Neural cell (in vitro differentiated cells): ENCODE measurements around the gene ZNRF4. TPM values are rescaled to one million over a fixed set of nuclear protein-coding genes. Genes with fewer than 3 reads are reported as not detected.

Experiments used
- H2AFZ ChIP-seq: fragments of 200-600, 300-800 bp; sonication (generic), shearing (Covaris generic); 2 replicates; pipeline ENCODE4 v1.6.0; 2014; ENCODE audit warnings: low read depth, mild to moderate bottlenecking, antibody characterized with exemption, low read length, moderate library complexity
- H3F3A ChIP-seq: fragments of 200-600 bp; shearing (Covaris generic); 2 replicates; pipeline ENCODE4 v1.6.1; 2016; ENCODE audit warnings: mild to moderate bottlenecking, moderate library complexity, mixed read lengths, antibody characterized with exemption, low read length; ENCODE audit not compliant: insufficient read depth, poor library complexity, severe bottlenecking
- H3K27ac ChIP-seq: fragments of 200-600, 300-800 bp; sonication (generic), shearing (Covaris generic); 2 replicates; pipeline ENCODE4 v1.5.1; 2014; ENCODE audit warnings: mild to moderate bottlenecking, low read length, moderate library complexity
- H3K27me3 ChIP-seq: fragments of 300-800, 200-600 bp; sonication (generic), shearing (Covaris generic); 2 replicates; pipeline ENCODE4 v1.6.0; 2014; ENCODE audit warnings: mild to moderate bottlenecking, low read depth, low read length, moderate library complexity; ENCODE audit not compliant: insufficient read depth
- H3K36me3 ChIP-seq: fragments of 300-800, 200-600 bp; sonication (generic), shearing (Covaris generic); 2 replicates; pipeline ENCODE4 v1.5.1; 2014; ENCODE audit warnings: mild to moderate bottlenecking, antibody characterized with exemption, low read length, moderate library complexity; ENCODE audit not compliant: insufficient read depth
- H3K4me2 ChIP-seq: fragments of 300-800, 200-600 bp; sonication (generic), shearing (Covaris generic); 2 replicates; pipeline ENCODE4 v1.6.0; 2014; ENCODE audit warnings: mild to moderate bottlenecking, low read length
- H3K4me3 ChIP-seq: fragments of 300-800, 200-600 bp; sonication (generic), shearing (Covaris generic); 2 replicates; pipeline ENCODE4 v1.5.1; 2014; ENCODE audit warnings: mild to moderate bottlenecking, low read length, moderate library complexity
- H3K79me2 ChIP-seq: fragments of 200-600 bp; shearing (Covaris generic); replicated peaks from 2 replicates; pipeline ENCODE4 v1.6.0; 2014; ENCODE audit warnings: mild to moderate bottlenecking, low read length, moderate library complexity; ENCODE audit not compliant: insufficient read depth
- H3K9ac ChIP-seq: fragments of 300-800, 200-600 bp; sonication (generic), shearing (Covaris generic); 2 replicates; pipeline ENCODE4 v1.6.1; 2016; ENCODE audit warnings: mild to moderate bottlenecking, low read length, mixed read lengths
- H3K9me2 ChIP-seq: fragments of 200-600 bp; shearing (Covaris generic); 2 replicates; pipeline ENCODE4 v1.6.1; 2016; ENCODE audit warnings: mild to moderate bottlenecking, low read length, mixed read lengths; ENCODE audit not compliant: insufficient read depth
- H3K9me3 ChIP-seq: fragments of 200-600, 300-800 bp; sonication (generic), shearing (Covaris generic); 2 replicates; pipeline ENCODE4 v1.6.1; 2016; ENCODE audit warnings: mild to moderate bottlenecking, mixed run types, low read length, moderate library complexity, mixed read lengths
- H4K20me1 ChIP-seq: fragments of 200-600 bp; shearing (Covaris generic); 2 replicates; pipeline ENCODE4 v1.6.1; 2016; ENCODE audit warnings: mild to moderate bottlenecking, mixed run types; ENCODE audit not compliant: insufficient read depth
- EP300 ChIP-seq: fragments of 450-650 bp; conservative IDR thresholded peaks from 2 replicates; pipeline ENCODE4 v1.6.1; 2014; ENCODE audit warnings: antibody characterized with exemption, mild to moderate bottlenecking, moderate library complexity; ENCODE audit not compliant: poor library complexity, severe bottlenecking
- EZH2 ChIP-seq: fragments of 200-600, 300-800 bp; shearing (Covaris generic), sonication (generic); IDR thresholded peaks from 2 replicates; pipeline ENCODE4 v1.6.1; 2014; ENCODE audit warnings: antibody characterized with exemption, low read length, borderline replicate concordance, mild to moderate bottlenecking; ENCODE audit not compliant: insufficient read depth, poor library complexity, severe bottlenecking
- MXI1 ChIP-seq: fragments of 450-650 bp; conservative IDR thresholded peaks from 2 replicates; pipeline ENCODE4 v1.6.1; 2014; ENCODE audit warnings: antibody characterized with exemption, mild to moderate bottlenecking; ENCODE audit not compliant: poor library complexity, severe bottlenecking
- POLR2AphosphoS5 ChIP-seq: IDR thresholded peaks from 2 replicates; pipeline ENCODE4 v1.6.1; 2012
- RAD21 ChIP-seq: fragments of 450-650 bp; conservative IDR thresholded peaks from 2 replicates; pipeline ENCODE4 v1.6.1; 2014; ENCODE audit warnings: antibody characterized with exemption, mild to moderate bottlenecking, moderate library complexity
- SMC3 ChIP-seq: fragments of 450-650 bp; conservative IDR thresholded peaks from 2 replicates; pipeline ENCODE4 v1.6.1; 2014; ENCODE audit warnings: antibody characterized with exemption, mild to moderate bottlenecking, moderate library complexity; ENCODE audit not compliant: poor library complexity
- TAF1 ChIP-seq: IDR thresholded peaks from 2 replicates; pipeline ENCODE4 v1.6.1; 2012; ENCODE audit warnings: low read depth
- polyA plus RNA-seq: library from polyadenylated mRNA; depleted of rRNA; stranded (reverse); fragments of >200 nt; gene quantifications from 2 replicates; pipeline ENCODE4 v1.2.3, GENCODE V29; 2014
- TF ChIP-seq, protein P1 (sequence below): fragments of 450-650 bp; IDR thresholded peaks from 2 replicates; pipeline ENCODE4 v1.5.1; 2014; ENCODE audit warnings: antibody characterized with exemption, mild to moderate bottlenecking, moderate library complexity; ENCODE audit not compliant: poor library complexity, severe bottlenecking
- TF ChIP-seq, protein P2 (sequence below): IDR thresholded peaks from 2 replicates; pipeline ENCODE4 v1.6.1; 2012; ENCODE audit warnings: borderline replicate concordance

The ZNRF4 gene
- polyA plus RNA-seq, 1 donor from 2014 or later = not detected

DNA sequence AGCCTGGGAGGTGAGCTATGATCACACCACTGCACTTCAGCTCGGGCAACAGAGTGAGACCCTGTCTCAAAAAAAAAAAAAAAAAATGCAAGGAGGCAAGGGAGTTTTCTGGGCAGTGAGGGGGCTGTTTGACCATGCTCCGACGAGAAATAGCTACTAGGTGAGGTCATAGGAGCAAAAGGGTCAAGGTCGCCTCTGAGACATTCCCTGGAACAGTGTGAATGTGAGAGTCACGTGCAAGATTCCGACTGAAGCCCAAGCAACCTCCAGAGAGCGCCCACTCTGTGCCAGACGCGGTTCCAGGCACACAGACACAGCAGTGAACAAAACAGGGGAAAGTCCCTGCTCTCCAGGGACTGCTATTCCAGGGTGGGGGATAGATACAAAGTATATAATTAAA is 2.5 kb downstream of the ZNRF4 start:
- Histone ChIP-seq H3K4me2 (no peak overlapping the region), H3F3A (no peaks in the 10 kb centered on the region), H3K9ac (no peak overlapping the region)

DNA sequence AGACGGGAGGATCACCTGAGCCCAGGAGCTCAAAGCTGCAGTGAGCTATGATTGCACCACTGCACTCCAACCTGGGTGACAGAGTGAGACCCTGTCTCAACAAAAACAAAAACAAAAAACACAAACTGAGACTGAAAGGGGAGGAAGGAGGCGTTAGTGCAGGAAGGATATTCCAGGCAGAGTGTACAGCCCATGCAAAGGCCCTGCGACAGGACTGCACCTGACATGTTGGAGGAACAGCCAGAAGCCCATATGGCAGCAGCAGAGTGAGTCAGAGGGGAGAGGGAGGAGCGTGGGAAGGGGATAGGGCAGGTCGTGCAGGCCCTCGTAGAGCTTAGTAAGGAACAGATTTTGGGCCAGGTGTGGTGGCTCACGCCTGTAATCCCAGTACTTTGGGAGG is 3.2 kb downstream of the ZNRF4 start:
- no peak overlapping the region for H2AFZ ChIP-seq
- H3K79me2 ChIP-seq = no peaks in the 10 kb centered on the region
- no peaks in the 10 kb centered on the region for H3K9me2 ChIP-seq
- H3K36me3 ChIP-seq = no peaks in the 10 kb centered on the region
- no peak overlapping the region for H3K4me2 ChIP-seq
- no peaks in the 10 kb centered on the region for H3F3A ChIP-seq
- no peaks in the 10 kb centered on the region for H3K27me3 ChIP-seq
- no peak overlapping the region for H3K9ac ChIP-seq
- no peaks in the 10 kb centered on the region for H3K9me3 ChIP-seq
- H3K27ac ChIP-seq = no peak overlapping the region
- no peak for TF ChIP-seq EP300
- TF ChIP-seq POLR2AphosphoS5 = no peak
- no peak for TF ChIP-seq EZH2
- TF ChIP-seq TAF1 = no peak
- TF ChIP-seq RAD21 = no peak
- TF ChIP-seq, protein P1, sequence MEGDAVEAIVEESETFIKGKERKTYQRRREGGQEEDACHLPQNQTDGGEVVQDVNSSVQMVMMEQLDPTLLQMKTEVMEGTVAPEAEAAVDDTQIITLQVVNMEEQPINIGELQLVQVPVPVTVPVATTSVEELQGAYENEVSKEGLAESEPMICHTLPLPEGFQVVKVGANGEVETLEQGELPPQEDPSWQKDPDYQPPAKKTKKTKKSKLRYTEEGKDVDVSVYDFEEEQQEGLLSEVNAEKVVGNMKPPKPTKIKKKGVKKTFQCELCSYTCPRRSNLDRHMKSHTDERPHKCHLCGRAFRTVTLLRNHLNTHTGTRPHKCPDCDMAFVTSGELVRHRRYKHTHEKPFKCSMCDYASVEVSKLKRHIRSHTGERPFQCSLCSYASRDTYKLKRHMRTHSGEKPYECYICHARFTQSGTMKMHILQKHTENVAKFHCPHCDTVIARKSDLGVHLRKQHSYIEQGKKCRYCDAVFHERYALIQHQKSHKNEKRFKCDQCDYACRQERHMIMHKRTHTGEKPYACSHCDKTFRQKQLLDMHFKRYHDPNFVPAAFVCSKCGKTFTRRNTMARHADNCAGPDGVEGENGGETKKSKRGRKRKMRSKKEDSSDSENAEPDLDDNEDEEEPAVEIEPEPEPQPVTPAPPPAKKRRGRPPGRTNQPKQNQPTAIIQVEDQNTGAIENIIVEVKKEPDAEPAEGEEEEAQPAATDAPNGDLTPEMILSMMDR = no peak
- TF ChIP-seq, protein P2, sequence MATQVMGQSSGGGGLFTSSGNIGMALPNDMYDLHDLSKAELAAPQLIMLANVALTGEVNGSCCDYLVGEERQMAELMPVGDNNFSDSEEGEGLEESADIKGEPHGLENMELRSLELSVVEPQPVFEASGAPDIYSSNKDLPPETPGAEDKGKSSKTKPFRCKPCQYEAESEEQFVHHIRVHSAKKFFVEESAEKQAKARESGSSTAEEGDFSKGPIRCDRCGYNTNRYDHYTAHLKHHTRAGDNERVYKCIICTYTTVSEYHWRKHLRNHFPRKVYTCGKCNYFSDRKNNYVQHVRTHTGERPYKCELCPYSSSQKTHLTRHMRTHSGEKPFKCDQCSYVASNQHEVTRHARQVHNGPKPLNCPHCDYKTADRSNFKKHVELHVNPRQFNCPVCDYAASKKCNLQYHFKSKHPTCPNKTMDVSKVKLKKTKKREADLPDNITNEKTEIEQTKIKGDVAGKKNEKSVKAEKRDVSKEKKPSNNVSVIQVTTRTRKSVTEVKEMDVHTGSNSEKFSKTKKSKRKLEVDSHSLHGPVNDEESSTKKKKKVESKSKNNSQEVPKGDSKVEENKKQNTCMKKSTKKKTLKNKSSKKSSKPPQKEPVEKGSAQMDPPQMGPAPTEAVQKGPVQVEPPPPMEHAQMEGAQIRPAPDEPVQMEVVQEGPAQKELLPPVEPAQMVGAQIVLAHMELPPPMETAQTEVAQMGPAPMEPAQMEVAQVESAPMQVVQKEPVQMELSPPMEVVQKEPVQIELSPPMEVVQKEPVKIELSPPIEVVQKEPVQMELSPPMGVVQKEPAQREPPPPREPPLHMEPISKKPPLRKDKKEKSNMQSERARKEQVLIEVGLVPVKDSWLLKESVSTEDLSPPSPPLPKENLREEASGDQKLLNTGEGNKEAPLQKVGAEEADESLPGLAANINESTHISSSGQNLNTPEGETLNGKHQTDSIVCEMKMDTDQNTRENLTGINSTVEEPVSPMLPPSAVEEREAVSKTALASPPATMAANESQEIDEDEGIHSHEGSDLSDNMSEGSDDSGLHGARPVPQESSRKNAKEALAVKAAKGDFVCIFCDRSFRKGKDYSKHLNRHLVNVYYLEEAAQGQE = no peak
- no peak for TF ChIP-seq MXI1
- no peak for TF ChIP-seq SMC3
- H4K20me1 ChIP-seq = no peaks in the 10 kb centered on the region
- no peak overlapping the region for H3K4me3 ChIP-seq

More for the DNA sequence above, 2.5 kb downstream of the ZNRF4 start:
- Histone ChIP-seq H4K20me1 (no peaks in the 10 kb centered on the region), H3K36me3 (no peaks in the 10 kb centered on the region), H3K9me3 (no peaks in the 10 kb centered on the region), H3K4me3 (no peak overlapping the region), H3K27ac (no peak overlapping the region), H3K27me3 (no peaks in the 10 kb centered on the region), H2AFZ (no peak overlapping the region), H3K9me2 (no peaks in the 10 kb centered on the region), H3K79me2 (no peaks in the 10 kb centered on the region)
- TF ChIP-seq, protein P1 = no peak
- TF ChIP-seq MXI1 (no peak), POLR2AphosphoS5 (no peak), RAD21 (no peak), EZH2 (no peak), EP300 (no peak), SMC3 (no peak), TAF1 (no peak)
- TF ChIP-seq, protein P2 = no peak
